SK-N-SH treated with all-trans-retinoic acid at 6 μM for 48 hours (cell line): ENCODE results near the gene ZNF462.

Experiments used
- ARNTL ChIP-seq: fragments of 450-650 bp; formaldehyde crosslinking; IDR thresholded peaks from 2 replicates; pipeline ENCODE4 v1.5.0; 2020; ENCODE audit warnings: low read depth, mild to moderate bottlenecking, moderate library complexity, borderline replicate concordance
- BACH2 ChIP-seq: fragments of 250-450 bp; sonication (Bioruptor Pico); IDR thresholded peaks from 2 replicates; pipeline ENCODE4 v1.9.0; 2021; ENCODE audit warnings: mild to moderate bottlenecking, borderline replicate concordance
- ISL1 ChIP-seq: fragments of 250-450 bp; sonication (Bioruptor Pico); IDR thresholded peaks from 2 replicates; pipeline ENCODE4 v2.1.2; 2022; ENCODE audit warnings: mild to moderate bottlenecking, moderate library complexity
- PATZ1 ChIP-seq: fragments of 250-450 bp; sonication (Bioruptor Pico); IDR thresholded peaks from 2 replicates; pipeline ENCODE4 v1.8.0; 2020; ENCODE audit warnings: mild to moderate bottlenecking, moderate library complexity, borderline replicate concordance
- RARB ChIP-seq: fragments of 250-450 bp; sonication (Bioruptor Pico); IDR thresholded peaks from 2 replicates; pipeline ENCODE4 v1.8.0; 2021; ENCODE audit warnings: mild to moderate bottlenecking, moderate library complexity
- SNAI2 ChIP-seq: fragments of 250-450 bp; sonication (Bioruptor Pico); IDR thresholded peaks from 2 replicates; pipeline ENCODE4 v1.5.0; 2020; ENCODE audit warnings: mild to moderate bottlenecking, moderate library complexity
- TCF4 ChIP-seq: fragments of 250-450 bp; sonication (Bioruptor Pico); IDR thresholded peaks from 2 replicates; pipeline ENCODE4 v1.8.0; 2021; ENCODE audit warnings: mild to moderate bottlenecking, moderate library complexity, borderline replicate concordance
- TSHZ2 ChIP-seq: fragments of 250-450 bp; sonication (Bioruptor Pico); IDR thresholded peaks from 2 replicates; pipeline ENCODE4 v1.5.0; 2020; ENCODE audit warnings: mild to moderate bottlenecking, moderate library complexity
- ZNF565 ChIP-seq: fragments of 450-650 bp; formaldehyde crosslinking; conservative IDR thresholded peaks from 2 replicates; pipeline ENCODE4 v1.5.0; 2020; ENCODE audit warnings: low read depth, mild to moderate bottlenecking, moderate library complexity
- ZNF8 ChIP-seq: fragments of 450-650 bp; formaldehyde crosslinking; IDR thresholded peaks from 2 replicates; pipeline ENCODE4 v1.5.0; 2020; ENCODE audit warnings: mild to moderate bottlenecking, moderate library complexity

- TF ChIP-seq ISL1 (CRISPR knock-in tag) (no peak), TCF4 (CRISPR knock-in tag) (no peak), ARNTL (CRISPR knock-in tag) (no peak), SNAI2 (no peak), PATZ1 (CRISPR knock-in tag) (no peak), ZNF565 (CRISPR knock-in tag) (no peak), BACH2 (CRISPR knock-in tag) (no peak), ZNF8 (CRISPR knock-in tag) (no peak), TSHZ2 (CRISPR knock-in tag) (no peak), RARB (CRISPR knock-in tag) (no peak)
Measured at GRCh38 chr9:106953174-106953573, 90.2 kb downstream of the ZNF462 start.
